ENCODE measurements around the gene SHLD2.
"Not testable (repeated sequence)": the region's sequence is repeated elsewhere in the genome, so short reads cannot be mapped to it uniquely, and the experiment has no call there.

- TF ChIP-seq CTCF (conservative IDR thresholded peaks at IDR 0.05; ENCODE audit: low read length); EZH2phosphoT487 (IDR thresholded peaks at IDR 0.05; ENCODE audit: borderline replicate concordance): not testable (repeated sequence)
Observed at GRCh38 chr10:87132176-87132575, 37.2 kb downstream of the SHLD2 start.
